Measurements from ENCODE around the gene ARID1B.

The ARID1B gene

DNA sequence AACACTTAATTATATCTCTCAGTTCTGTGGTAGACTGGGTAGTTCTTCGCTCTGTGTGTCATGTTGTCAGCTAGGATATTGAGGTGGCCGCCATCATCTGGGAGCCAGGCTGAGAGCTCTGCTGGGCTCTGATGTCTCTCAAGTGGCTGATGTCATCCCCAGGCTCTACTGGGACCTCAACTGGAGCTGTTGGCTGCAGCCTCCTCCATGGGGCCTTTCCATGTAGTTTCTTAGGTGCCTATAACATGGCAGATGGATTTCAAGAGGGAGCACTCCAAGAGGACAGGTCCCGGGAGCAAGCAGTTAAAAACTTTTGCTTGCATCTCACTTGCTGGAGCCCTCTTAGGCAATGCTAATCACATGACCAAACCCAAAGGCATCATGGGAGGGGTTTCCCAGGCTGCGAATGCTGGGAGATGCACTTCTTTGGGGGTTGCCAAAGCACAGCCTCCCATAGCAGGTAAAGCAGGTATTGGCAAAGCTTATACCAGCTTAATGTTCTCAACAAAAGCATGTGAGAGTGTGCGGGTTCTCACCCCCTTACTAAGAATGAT, 416.3 kb downstream of the ARID1B start:
- in situ Hi-C loops (cut with MboI; ENCODE audit: low sequenced_read_pairs) = no loop called here

DNA sequence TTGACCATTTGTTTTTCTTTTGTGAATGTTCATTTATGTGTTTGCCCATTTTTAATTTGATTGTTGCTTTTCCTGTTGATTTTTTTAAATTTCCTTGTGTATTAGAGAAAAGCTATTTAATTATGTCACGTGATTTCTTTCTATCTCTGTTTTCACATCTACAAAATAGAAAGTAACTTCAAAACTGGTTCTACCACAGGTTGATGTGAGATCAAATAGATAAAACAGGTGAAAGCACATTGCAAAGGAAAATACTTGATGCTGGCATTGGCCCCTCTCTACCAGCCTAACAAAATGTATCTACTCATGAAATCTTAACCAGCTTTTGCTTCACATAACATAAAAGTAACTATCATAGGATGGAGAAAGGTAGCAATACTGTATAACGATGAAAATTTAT, 416.9 kb downstream of the ARID1B start:
- in situ Hi-C loops (cut with MboI; ENCODE audit: low sequenced_read_pairs) = no loop called here

DNA sequence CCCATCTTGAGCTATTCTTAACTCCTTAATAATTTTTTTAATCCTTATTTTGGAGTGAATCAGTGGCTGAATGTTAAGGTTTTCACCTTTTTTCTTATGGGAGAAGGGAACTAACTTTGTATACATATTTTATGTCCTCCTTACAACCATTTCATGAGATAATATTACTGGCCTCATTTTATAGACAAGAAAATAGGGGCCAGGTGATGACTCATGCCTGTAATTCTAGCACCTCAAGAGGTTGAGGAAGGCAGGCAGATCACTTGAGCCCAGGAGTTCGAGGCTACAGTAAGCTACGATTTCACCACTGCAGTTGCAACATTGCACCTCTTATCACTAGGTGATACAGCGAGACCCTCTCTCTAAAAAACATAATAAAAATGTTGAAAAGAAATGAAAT, 417.5 kb downstream of the ARID1B start:
- in situ Hi-C loops (cut with MboI; ENCODE audit: low sequenced_read_pairs) = no loop called here

DNA sequence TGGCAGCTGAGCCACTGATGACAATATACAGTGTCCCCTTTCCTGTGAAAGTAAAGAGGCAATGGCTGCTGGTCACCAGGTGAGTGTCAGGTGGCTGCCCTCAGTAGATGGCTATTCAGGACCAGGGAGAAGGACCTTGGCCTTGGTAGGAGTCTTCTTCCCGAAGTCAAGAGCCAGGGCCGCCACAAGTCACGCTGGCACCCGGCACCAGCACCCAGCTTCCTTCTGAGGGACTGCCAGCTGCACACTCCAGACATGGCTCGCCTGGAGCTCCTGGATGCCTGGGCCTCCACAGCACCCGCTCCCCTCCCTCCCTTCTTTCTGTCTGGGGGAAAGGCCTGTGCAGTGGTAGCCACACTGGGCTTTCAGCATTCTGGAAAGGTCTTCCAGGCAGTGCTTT, 419.2 kb downstream of the ARID1B start:
- in situ Hi-C loops (cut with MboI; ENCODE audit: low sequenced_read_pairs) = no loop called here

DNA sequence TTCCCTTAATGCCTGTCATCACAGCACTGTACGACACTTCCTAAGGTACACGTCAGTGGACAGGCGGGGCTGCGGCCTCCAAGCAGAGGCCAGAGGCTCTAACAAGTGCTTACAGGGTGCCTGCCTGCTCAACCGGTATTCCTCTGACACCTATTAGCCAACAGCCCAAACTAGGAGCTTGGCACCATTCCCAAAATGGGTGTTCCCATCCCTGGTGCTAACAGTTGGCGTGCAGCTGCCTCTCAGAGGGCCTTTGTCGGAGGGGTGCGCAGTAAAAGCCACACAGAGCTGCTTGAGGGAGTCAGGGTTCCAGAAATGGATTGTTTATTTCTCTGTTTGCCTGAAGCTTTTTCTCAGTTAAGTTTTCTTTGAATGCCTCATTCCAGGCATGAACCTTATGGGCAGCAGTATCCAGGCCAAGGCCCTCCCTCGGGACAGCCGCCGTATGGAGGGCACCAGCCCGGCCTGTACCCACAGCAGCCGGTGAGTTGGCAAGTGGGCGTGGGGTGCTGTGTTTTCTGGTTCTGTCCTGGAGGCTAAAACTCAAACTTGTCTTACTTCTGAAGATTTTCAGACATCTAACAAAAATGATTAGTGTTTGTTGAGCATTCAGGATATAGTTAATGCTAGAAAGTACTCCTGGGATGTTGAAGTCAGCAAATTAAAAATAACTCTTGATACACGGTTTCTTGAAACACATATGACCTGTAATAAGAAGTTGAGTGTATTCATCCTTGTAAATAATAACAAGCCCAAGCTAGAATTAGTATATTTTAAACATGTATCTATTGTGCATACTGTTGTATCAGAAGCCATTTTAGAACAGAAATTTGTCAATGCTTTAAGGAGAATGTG, 421.5 kb downstream of the ARID1B start:
- in situ Hi-C loops (cut with MboI; ENCODE audit: low sequenced_read_pairs) = no loop called here

DNA sequence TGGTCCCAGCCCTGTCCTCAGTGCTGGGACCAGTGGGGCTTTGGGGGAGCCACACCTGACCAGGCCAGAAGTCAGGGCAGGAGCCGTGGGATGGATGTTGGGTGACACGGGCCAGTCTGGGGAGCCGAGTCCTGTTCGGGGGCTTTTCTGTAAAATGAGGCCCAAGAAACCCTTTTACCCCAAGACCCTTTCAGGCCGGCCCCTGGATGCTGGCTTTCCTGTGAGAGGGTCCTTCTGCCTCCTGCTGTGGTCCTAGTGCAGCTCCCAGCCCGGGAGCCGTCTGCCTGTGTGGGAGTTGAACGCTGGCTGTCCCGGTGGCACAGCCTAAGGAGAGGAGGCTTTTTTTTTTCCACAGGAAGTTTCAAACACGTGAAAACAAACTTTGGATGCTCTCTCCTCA, 422.9 kb downstream of the ARID1B start:
- in situ Hi-C loops (cut with MboI; ENCODE audit: low sequenced_read_pairs) = no loop called here

DNA sequence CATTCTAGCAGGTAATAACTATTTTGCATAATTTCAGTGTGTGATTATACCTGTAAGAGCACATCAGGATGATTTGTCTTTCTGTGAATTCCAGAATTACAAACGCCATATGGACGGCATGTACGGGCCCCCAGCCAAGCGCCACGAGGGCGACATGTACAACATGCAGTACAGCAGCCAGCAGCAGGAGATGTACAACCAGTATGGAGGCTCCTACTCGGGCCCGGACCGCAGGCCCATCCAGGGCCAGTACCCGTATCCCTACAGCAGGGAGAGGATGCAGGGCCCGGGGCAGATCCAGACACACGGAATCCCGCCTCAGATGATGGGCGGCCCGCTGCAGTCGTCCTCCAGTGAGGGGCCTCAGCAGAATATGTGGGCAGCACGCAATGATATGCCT, 423.4 kb downstream of the ARID1B start:
- in situ Hi-C loops (cut with MboI; ENCODE audit: low sequenced_read_pairs) = no loop called here

DNA sequence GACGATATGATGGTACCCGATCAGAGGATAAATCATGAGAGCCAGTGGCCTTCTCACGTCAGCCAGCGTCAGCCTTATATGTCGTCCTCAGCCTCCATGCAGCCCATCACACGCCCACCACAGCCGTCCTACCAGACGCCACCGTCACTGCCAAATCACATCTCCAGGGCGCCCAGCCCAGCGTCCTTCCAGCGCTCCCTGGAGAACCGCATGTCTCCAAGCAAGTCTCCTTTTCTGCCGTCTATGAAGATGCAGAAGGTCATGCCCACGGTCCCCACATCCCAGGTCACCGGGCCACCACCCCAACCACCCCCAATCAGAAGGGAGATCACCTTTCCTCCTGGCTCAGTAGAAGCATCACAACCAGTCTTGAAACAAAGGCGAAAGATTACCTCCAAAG, 423.9 kb downstream of the ARID1B start:
- in situ Hi-C loops (cut with MboI; ENCODE audit: low sequenced_read_pairs) = no loop called here

DNA sequence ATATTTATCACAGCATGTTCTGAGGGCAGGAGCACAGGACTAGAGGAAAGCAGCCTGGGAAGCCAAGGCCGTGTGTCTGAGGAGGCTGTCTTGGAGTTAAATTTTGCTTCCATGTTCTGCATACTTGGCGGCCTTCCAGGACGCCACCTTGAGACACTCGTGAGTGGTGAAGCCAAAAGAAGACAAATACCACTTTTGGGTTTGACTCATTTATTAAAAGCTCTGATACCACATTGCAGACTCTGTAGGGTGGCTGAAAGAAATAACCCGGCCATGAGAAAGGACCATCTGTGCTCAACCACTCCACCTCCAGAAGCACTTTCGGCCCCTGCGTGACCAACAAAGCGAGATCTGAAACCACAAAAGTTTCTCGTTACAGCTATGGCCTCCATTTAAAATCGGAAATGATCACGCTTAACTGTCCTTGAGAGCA, 426.1 kb downstream of the ARID1B start:
- in situ Hi-C loops (cut with MboI; ENCODE audit: low sequenced_read_pairs) = no loop called here

DNA sequence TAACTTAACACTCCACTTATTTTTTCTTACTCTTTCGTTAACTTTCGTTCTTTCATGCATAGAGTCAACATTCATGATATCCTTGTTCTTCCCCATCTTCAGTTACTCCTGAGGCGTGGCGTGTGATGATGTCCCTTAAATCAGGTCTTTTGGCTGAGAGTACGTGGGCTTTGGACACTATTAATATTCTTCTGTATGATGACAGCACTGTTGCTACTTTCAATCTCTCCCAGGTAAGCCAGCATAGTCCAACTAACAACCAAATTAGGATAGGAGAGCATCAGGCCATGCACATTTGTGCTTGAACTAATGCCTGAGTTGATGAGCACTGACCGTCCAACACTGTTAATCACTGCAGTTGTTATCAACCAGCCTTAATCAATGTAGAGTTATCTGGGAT, 426.6 kb downstream of the ARID1B start:
- in situ Hi-C loops (cut with MboI; ENCODE audit: low sequenced_read_pairs) = no loop called here

DNA sequence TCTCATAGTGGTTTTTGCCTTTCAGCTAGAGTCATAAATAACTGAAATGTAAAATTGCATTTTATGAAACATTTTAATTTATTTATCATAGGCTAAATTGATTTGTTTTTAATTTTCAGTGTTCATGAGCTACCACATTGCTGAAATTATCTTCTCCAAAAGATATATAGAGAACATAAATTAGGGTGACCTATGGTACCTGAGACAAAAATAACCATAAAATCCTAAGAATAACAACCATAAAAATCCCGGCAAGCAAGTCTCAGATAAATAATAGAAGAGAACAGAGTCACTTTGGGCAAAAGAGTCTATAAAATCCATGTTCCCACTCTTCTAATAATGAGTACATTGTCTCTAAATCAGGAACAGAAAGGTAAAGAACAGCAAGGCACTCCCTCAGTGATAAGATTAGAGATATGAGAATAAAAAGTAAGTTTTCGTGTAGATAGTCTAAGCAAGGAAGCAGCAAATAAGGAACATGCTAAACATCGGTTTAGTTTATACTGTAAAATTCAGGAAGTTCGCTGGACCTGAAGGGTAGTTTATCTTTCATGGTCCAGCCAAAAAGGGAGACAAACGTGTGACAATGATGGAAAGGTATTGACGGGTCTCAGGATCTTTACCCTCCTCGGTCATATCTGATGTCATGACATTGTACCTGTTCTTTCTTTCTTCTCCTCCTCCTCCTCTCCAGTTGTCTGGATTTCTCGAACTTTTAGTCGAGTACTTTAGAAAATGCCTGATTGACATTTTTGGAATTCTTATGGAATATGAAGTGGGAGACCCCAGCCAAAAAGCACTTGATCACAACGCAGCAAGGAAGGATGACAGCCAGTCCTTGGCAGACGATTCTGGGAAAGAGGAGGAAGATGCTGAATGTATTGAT, 428.5 kb downstream of the ARID1B start:
- in situ Hi-C loops (cut with MboI; ENCODE audit: low sequenced_read_pairs) = no loop called here

DNA sequence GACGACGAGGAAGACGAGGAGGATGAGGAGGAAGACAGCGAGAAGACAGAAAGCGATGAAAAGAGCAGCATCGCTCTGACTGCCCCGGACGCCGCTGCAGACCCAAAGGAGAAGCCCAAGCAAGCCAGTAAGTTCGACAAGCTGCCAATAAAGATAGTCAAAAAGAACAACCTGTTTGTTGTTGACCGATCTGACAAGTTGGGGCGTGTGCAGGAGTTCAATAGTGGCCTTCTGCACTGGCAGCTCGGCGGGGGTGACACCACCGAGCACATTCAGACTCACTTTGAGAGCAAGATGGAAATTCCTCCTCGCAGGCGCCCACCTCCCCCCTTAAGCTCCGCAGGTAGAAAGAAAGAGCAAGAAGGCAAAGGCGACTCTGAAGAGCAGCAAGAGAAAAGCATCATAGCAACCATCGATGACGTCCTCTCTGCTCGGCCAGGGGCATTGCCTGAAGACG, 429.2 kb downstream of the ARID1B start:
- in situ Hi-C loops (cut with MboI; ENCODE audit: low sequenced_read_pairs) = no loop called here

DNA sequence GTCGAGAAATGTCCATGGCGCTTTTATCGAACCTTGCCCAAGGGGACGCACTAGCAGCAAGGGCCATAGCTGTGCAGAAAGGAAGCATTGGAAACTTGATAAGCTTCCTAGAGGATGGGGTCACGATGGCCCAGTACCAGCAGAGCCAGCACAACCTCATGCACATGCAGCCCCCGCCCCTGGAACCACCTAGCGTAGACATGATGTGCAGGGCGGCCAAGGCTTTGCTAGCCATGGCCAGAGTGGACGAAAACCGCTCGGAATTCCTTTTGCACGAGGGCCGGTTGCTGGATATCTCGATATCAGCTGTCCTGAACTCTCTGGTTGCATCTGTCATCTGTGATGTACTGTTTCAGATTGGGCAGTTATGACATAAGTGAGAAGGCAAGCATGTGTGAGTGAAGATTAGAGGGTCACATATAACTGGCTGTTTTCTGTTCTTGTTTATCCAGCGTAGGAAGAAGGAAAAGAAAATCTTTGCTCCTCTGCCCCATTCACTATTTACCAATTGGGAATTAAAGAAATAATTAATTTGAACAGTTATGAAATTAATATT, 430.4 kb downstream of the ARID1B start:
- in situ Hi-C loops (cut with MboI; ENCODE audit: low sequenced_read_pairs) = no loop called here

DNA sequence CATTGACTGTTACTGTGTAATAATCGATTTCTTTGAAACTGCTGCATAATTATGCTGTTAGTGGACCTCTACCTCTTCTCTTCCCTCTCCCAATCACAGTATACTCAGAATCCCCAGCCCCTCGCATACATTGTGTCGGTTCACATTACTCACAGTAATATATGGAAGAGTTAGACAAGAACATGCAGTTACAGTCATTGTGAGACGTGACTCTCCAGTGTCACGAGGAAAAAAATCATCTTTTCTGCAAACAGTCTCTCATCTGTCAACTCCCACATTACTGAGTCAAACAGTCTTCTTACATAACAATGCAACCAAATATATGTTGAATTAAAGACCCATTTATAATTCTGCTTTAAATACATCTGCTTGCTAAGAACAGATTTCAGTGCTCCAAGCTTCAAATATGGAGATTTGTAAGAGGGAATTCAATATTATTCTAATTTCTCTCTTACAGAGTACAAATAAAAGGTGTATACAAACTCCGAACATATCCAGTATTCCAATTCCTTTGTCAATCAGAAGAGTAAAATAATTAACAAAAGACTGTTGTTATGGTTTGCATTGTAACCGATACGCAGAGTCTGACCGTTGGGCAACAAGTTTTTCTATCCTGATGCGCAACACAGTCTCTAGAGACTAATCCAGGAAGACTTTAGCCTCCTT, 432.8 kb downstream of the ARID1B start:
- in situ Hi-C loops (cut with MboI; ENCODE audit: low sequenced_read_pairs) = no loop called here

DNA sequence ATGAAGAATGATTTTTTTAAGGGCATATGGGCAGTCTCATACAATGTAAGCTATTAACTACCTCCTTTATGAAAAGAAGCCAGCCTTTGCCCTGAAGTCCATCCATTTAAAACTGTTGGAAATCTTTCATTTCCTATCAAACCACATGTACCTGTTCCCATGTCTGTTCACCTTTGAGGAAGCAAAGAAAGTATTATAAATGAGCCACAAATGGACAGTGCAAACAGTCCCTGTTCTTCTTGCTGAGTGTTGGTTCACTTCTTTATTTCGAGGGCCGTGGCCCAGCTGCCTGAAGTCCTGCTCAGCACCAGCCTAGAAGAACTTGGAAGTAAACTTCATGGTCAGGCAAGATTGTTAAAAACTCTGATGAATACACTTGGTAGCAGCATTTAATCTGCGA, 433.8 kb downstream of the ARID1B start:
- in situ Hi-C loops (cut with MboI; ENCODE audit: low sequenced_read_pairs) = no loop called here

DNA sequence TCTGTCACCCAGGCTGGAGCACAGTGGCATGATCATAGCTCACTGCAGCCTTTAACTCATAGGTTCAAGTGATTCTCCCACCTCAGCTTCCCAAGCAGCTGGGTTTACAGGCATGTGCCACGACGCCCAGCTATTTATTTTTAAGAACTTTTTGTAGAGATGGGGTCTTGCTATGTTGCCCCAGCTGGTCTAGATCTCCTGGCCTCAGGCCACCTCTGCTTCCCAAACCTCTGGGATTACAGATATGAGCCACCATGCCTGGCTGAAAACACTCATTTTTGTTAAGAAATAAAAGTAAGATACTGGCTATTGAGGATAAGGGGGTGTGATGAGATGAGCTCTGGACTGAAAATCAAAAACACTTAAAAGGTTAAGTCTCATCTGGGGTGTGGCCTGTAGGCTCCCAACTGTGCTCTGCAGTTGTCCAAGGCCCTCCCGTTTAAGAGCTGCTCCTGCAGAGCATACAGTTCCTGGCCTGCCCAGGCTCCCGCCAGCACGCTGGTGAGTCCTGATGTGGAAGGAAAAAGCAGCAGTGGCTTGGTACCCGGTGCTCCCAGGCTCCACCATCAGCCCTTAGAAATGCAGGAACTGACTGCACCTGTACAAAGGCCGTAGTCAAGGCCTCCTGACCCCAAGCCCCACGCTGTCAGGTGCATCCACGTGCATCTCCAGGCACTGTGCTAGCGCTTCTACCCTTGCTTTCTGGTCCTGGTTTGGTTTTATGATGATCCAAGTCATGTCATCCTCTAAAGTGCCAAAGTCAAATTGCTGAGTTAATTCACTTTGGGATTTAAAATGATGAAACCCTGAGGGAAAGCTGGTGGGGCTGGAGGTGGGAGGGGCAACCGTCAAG, 434.7 kb downstream of the ARID1B start:
- in situ Hi-C loops (cut with MboI; ENCODE audit: low sequenced_read_pairs) = no loop called here

DNA sequence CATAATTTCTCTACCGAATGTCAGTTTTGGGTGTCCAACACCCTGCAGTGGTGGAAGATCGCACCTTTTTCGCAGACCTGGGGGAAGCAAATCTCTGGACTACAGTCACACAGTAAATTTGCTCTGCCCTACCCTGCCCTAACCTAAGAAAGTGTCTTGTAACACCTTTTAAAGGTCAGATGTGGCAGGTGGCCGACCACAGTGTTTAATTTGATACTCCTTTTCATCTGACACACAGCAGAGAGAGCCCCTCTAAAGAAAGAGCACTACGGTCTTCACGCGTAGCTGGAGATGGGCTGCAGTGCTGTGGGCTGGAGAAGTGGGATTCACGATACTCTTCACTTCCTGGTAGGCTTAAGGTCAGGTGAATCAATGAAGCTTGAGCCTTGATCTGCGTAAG, 436.2 kb downstream of the ARID1B start:
- in situ Hi-C loops (cut with MboI; ENCODE audit: low sequenced_read_pairs) = no loop called here

DNA sequence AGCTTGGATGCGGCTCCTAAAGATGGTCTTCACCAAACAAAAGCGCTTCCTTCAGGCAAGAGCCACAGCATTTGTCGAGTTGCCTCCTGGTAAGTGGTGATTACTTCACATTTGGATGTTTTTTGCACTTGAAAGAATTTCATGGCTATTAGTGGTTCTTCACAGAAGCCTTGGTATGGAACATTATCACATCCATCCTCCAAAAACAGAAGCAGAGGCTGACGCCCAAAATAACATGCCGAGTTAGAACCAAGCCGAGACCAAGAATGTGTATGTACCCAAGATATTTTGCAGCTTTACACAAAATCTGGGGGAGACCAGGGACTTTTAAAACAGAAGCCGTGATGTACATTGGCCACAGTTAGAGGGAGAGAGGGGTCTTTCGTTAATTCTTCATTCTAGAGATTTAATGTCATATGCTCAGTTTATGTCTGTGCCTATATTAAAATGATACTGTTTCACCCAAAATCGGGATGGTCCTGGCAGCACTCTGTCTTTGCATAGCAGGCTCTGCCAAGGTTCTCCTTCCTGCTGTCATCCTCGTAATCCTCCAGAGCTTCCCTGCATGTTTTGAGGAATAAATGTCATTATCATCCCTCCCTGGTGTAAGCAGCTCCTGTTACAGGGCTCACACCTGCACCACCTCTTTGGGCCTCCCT, 436.9 kb downstream of the ARID1B start:
- in situ Hi-C loops (cut with MboI; ENCODE audit: low sequenced_read_pairs) = no loop called here

DNA sequence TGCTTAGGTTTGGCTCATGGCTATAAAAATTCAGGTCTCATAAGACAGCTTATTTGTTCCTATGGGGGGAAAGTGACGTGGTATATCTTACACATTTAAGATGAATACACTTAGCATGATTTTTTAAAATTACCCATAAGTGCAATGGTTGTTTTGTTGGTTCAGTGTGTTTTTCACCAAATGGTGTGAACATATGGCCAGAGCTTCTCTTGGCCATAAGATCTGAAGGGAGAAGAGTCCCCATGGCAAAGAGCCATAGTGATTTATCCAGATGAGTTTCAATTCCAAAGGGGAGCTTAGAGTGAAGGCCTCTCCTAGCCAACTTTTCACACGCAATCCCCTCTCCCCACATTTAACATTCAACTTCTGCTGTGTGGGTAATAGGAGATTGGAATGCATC, 438.5 kb downstream of the ARID1B start:
- in situ Hi-C loops (cut with MboI; ENCODE audit: low sequenced_read_pairs) = no loop called here
